BLaER1 (cell line): ENCODE results near the gene ERFL.

Experiments used
- H3K27ac ChIP-seq: shearing (Covaris generic); formaldehyde crosslinking; 2 replicates; pipeline ENCODE4 v1.8.1; 2022
- H3K27me3 ChIP-seq: shearing (Covaris generic); formaldehyde crosslinking; 2 replicates; pipeline ENCODE4 v1.8.1; 2022
- H3K36me3 ChIP-seq: shearing (Covaris generic); formaldehyde crosslinking; 2 replicates; pipeline ENCODE4 v1.8.1; 2022
- H3K4me1 ChIP-seq: shearing (Covaris generic); formaldehyde crosslinking; 2 replicates; pipeline ENCODE4 v1.8.1; 2022
- H3K4me2 ChIP-seq: shearing (Covaris generic); formaldehyde crosslinking; 2 replicates; pipeline ENCODE4 v1.8.1; 2022
- H3K4me3 ChIP-seq: shearing (Covaris generic); formaldehyde crosslinking; 2 replicates; pipeline ENCODE4 v1.8.1; 2022
- H3K9ac ChIP-seq: shearing (Covaris generic); formaldehyde crosslinking; 2 replicates; pipeline ENCODE4 v1.8.1; 2022
- H3K9me3 ChIP-seq: shearing (Covaris generic); formaldehyde crosslinking; 2 replicates; pipeline ENCODE4 v1.8.1; 2022
- H4K20me1 ChIP-seq: shearing (Covaris generic); formaldehyde crosslinking; 2 replicates; pipeline ENCODE4 v1.8.1; 2022
- Cebpa-rat ChIP-seq: shearing (Covaris generic); IDR thresholded peaks from 2 replicates; pipeline ENCODE4 v1.8.1; 2022

The ERFL gene

DNA sequence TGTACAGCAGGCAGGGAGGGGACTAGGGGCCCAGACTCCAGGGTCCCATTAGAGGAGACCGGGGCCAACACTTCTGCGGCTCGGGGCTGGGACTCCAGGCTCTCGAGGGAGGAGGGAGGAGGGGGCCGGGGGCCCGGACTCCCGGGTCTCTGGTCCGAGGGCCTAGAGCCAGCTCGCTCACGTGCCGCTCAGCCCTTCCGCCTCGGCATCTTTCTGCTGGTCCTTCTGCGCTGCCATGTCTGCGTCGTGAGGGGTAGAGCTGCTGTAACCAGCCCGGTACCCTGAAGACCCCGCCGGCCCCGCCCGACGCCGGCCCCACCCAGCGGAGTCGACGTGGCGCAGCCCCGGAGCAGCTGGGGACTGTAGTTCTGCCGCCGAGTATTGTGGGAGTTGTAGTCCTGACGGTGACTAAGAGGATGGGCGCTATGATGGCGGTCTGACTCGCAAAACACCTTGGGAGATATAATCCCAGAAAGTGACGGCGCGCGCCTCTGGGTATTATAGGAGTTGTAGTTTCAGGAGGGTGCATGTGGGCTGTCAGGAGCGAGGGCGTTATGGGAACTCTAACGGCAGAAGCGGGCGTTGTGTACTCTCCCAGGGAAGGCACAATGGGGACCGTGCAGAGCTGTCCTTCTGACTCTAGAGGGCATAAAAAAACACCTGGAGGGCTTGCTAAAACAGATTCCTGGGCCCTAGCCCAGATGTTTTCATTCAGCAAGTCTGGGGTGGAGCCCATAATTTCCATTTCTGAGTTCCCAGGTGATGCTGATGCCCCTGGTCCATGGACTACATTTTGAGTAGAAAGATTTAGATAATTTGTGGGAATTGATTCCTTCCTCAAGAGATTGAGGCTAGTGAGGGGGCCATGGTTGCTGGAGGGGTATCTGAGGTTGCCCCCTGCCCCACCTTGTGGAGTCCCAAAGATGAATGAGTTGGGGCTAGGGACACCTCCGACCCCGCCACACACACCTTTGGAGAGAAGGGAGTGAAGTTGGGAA is 31.1 kb upstream of the ERFL start, which contains the start of gene RABAC1:
RABAC1 (minus strand) TSS at position 266 of the 998 bp plus-strand sequence; CDS start at position 237, 29 bp downstream.
- H3K4me1 ChIP-seq = peaks cover 50% of the 10 kb centered on the region
- no peaks in the 10 kb centered on the region for H3K9me3 ChIP-seq
- H3K4me3 ChIP-seq = peak within 1 kb of the TSS; percentile 85
- peak within 1 kb of the TSS; percentile 81 for H3K9ac ChIP-seq
- TF ChIP-seq Cebpa-rat = no peak
- H4K20me1 ChIP-seq = peaks cover 10% of the 10 kb centered on the region; the same call in 1 of the 2 replicates
- peak within 1 kb of the TSS; percentile 84 for H3K27ac ChIP-seq
- no peaks in the 10 kb centered on the region for H3K27me3 ChIP-seq
- H3K36me3 ChIP-seq = peaks cover 21% of the 10 kb centered on the region; the same call in 1 of the 2 replicates
- H3K4me2 ChIP-seq = peak within 1 kb of the TSS; percentile 97

DNA sequence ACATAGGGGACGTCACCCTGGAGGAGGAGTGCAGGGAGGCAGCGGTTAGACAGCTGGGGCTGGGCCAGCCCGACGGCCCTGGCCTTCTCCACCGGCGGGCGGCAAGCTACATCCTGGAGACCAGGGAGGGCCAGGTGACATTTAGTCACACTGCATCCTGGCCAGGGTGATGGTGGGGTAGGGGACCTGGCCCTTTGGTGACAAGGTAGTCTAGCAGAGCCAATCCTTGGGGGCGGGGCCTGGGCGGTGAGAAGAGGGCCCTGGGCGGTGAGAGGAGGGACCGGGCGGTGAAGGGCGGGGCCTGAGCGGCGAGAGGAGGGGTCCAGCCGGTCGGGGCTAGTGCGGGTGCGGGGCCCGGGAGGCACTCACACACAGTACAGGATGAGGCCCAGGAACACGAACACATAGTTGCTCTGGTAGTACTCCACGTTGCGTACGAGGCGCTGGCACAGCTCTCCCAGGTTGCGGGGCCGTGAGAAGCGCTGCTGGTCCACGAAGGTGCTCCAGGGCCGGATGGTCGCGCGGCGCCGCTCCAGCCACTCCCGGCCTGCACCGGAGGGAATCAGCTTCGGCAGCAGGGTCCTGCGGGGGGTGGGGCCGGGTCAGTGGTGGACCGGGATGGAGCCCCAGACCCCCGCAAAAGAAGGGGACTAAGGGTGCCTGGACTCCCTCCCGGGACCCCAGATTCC is 30.3 kb upstream of the ERFL start:
- no peak for TF ChIP-seq Cebpa-rat
- Histone ChIP-seq H3K4me1 (peaks cover 44% of the 10 kb centered on the region), H3K9me3 (no peaks in the 10 kb centered on the region), H3K4me2 (peak overlapping the region; percentile 97), H3K27ac (peak overlapping the region; percentile 84), H3K36me3 (peaks cover 21% of the 10 kb centered on the region; the same call in 1 of the 2 replicates), H4K20me1 (peaks cover 10% of the 10 kb centered on the region; the same call in 1 of the 2 replicates), H3K9ac (peak overlapping the region; percentile 81), H3K4me3 (peak overlapping the region; percentile 85), H3K27me3 (no peaks in the 10 kb centered on the region)

DNA sequence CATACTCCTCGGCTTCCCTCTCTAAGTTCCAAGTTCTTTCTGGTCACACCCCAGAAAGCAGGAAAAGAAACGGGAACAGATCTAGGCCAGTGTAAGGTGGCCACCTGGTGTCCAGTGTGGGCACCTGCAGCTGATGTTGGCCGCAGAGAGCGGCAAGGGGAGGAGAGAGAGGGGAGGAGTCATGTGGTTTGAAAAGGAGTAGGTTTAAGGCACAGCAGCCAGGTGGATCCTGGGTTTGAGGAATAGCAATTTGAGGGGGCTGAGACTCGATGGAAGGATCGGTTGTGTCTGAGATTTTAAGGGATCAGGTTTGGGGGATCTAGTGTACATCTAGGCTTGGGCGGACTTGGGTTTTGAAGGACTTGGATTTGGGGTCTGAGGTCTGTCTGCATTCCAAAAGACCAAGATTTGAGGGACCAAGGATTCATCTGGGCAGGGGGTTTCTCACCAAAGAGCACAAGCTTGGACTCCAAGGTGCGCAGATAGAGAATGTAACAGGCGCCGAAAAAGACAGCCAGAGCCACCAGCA is 29.7 kb upstream of the ERFL start:
- TF ChIP-seq Cebpa-rat = no peak
- peak overlapping the region; percentile 11; the same call in 1 of the 2 replicates for H3K27ac ChIP-seq

DNA sequence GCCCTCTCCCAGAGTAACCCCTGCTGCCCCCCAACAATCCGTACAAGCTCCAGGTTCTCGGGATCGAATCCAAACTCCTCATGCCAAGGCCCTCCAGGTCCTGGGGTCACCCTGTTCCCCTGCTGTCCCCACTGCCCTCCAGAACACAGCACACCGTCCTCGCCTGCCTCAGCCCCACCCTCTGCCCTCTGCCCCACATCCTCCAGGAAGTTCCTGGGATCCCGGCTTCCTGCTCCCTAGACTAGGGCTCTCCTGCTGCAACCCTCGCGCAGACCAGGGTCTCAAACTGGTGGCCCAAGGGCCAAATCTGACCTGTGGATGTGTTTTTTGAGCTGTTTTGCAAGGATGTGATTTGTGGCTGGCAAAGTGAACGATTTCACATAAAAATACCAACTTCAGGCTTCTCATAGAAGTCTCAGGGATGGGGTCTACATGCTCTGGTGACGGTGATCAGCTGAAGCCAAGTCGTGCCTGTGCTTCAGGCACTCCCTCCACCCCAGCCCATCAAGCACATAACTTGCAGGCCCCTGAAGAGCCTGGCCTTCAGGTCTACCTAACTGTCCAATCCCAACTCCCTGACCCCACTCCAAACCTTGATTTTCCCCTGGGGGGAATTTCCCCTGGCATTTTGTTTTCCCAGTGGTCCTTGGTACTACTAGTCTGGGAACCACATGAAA is 29.1 kb upstream of the ERFL start:
- Histone ChIP-seq H3K4me2 (peak overlapping the region; percentile 97), H3K27me3 (no peaks in the 10 kb centered on the region), H4K20me1 (peaks cover 10% of the 10 kb centered on the region; the same call in 1 of the 2 replicates), H3K4me1 (peaks cover 37% of the 10 kb centered on the region), H3K9ac (no peak overlapping the region), H3K36me3 (peaks cover 14% of the 10 kb centered on the region; the same call in 1 of the 2 replicates), H3K4me3 (no peak overlapping the region), H3K9me3 (no peaks in the 10 kb centered on the region), H3K27ac (no peak overlapping the region; the same call in 1 of the 2 replicates)
- TF ChIP-seq Cebpa-rat = no peak

More for the DNA sequence above, 29.7 kb upstream of the ERFL start:
- Histone ChIP-seq H3K27me3 (no peaks in the 10 kb centered on the region), H3K9me3 (no peaks in the 10 kb centered on the region), H3K4me1 (peaks cover 38% of the 10 kb centered on the region), H3K36me3 (peaks cover 17% of the 10 kb centered on the region; the same call in 1 of the 2 replicates), H3K9ac (no peak overlapping the region), H3K4me3 (peak overlapping the region; percentile 85), H3K4me2 (peak overlapping the region; percentile 97), H4K20me1 (peaks cover 10% of the 10 kb centered on the region; the same call in 1 of the 2 replicates)

DNA sequence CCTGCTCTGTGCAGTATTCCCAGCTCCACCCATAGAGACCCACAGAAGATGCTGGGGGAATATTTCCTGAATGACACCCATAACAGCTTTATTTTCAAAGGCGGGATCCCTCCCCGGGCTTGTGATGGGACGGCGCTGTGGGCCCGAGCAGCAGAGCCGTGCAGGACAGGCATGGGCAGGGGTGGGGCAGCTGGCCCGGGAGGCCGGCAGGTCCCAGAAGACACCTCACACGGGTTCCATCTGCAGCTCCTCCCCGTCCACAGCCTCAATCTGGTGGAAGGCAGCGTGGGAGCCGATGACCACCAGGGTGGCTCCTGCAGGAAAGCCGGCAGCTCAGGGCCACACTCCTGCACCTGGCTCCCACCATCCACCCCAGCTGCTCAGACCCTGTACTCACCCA is 28.4 kb upstream of the ERFL start:
- no peak overlapping the region for H3K4me2 ChIP-seq
- peaks cover 40% of the 10 kb centered on the region for H3K4me1 ChIP-seq
- H3K4me3 ChIP-seq = no peak overlapping the region
- H3K36me3 ChIP-seq = peaks cover 14% of the 10 kb centered on the region; the same call in 1 of the 2 replicates
- no peaks in the 10 kb centered on the region for H3K27me3 ChIP-seq
- peaks cover 10% of the 10 kb centered on the region; the same call in 1 of the 2 replicates for H4K20me1 ChIP-seq
- H3K9ac ChIP-seq = 0 out of 2 replicates have a peak overlapping the region, but pooled peaks have one; percentile 10
- no peaks in the 10 kb centered on the region for H3K9me3 ChIP-seq
- no peak overlapping the region for H3K27ac ChIP-seq
- TF ChIP-seq Cebpa-rat = no peak

DNA sequence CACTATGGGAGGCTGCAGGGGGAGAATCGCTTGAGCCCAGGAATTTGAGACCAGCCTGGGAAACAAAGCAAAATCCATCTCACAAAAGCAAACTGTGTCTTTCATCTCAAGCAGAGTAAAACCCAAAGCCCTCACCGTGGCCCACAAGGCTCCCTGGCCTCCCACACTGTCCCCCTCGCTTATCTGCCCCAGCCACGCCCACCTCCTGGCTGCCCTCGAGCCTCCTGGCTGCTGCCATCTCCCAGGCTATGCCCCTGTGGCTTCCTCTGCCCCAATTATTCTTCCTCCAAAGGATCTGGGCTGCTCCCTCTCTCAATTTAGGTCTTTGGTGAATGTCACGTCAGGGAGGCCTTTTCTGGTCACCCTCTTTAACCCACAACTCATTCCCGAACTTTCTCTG is 27.3 kb upstream of the ERFL start:
- peaks cover 45% of the 10 kb centered on the region for H3K4me1 ChIP-seq
- no peaks in the 10 kb centered on the region for H3K27me3 ChIP-seq
- H3K27ac ChIP-seq = no peak overlapping the region
- no peak for TF ChIP-seq Cebpa-rat
- H3K4me3 ChIP-seq = no peak overlapping the region
- H3K36me3 ChIP-seq = peaks cover 14% of the 10 kb centered on the region; the same call in 1 of the 2 replicates
- H3K9me3 ChIP-seq = no peaks in the 10 kb centered on the region
- peak overlapping the region; percentile 28 for H3K4me2 ChIP-seq
- H3K9ac ChIP-seq = 0 out of 2 replicates have a peak overlapping the region, but pooled peaks have one; percentile 6
- peaks cover 10% of the 10 kb centered on the region; the same call in 1 of the 2 replicates for H4K20me1 ChIP-seq

DNA sequence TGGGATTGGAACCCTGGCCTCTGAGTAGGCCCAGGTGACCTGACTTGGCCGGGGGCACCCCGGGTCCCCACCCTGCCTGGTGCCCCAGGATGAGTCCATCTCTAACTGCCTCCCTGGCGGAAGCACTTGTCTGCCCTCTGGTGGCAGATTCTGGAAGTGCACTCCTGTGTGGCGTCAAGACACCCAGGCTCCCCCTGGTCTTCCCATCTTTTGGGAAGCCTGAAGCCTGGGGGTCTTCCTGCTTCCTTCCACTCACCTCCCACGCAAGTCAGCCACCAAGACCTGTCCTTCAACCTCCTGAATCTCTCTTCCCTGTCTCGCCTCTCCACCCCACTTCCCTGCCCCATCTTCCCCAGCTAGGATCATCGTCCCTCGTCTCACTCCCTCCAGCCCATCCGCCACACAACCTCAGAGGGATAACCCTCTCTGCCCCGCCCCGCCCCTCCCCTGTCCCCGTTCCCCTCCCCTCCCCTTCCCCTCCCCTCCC is 23.5 kb upstream of the ERFL start:
- Histone ChIP-seq H4K20me1 (no peaks in the 10 kb centered on the region), H3K27me3 (no peaks in the 10 kb centered on the region), H3K36me3 (peaks cover 12% of the 10 kb centered on the region; the same call in 1 of the 2 replicates), H3K4me3 (no peak overlapping the region), H3K4me2 (peak overlapping the region; percentile 51), H3K4me1 (peaks cover 25% of the 10 kb centered on the region), H3K27ac (no peak overlapping the region), H3K9me3 (no peaks in the 10 kb centered on the region), H3K9ac (no peak overlapping the region)
- TF ChIP-seq Cebpa-rat = no peak

DNA sequence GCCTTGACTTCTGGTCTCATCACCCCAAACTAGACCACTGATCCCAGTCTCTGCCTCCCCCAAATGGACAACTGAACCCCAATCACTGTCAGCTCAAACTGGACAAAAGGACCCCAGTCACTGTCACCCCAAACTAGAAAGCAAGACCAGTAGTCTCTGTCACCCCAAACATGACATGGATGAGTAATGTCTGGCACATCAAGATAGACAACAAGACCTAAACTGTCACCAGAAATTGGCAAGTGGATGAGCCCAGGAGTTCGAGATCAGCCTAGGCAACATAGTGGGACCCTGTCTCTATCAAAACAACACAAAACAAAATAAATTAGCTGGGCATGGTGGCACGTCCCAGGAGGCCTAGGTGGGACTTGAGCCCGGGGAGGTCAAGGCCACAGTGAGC is 18.8 kb upstream of the ERFL start:
- Histone ChIP-seq H3K27me3 (no peaks in the 10 kb centered on the region), H3K9ac (no peak overlapping the region), H3K9me3 (no peaks in the 10 kb centered on the region), H3K36me3 (no peaks in the 10 kb centered on the region), H4K20me1 (no peaks in the 10 kb centered on the region), H3K27ac (no peak overlapping the region), H3K4me1 (peaks cover 22% of the 10 kb centered on the region), H3K4me2 (no peak overlapping the region), H3K4me3 (no peak overlapping the region)
- TF ChIP-seq Cebpa-rat = no peak
